Activated CD4-positive, alpha-beta T cell treated with anti-CD3 and anti-CD28 coated beads for 36 hours (primary cell): ENCODE measurements around the gene YARS2. TPM values are rescaled to one million over a fixed set of nuclear protein-coding genes. Genes with fewer than 3 reads are reported as not detected.
A peak's percentile ranks its signal among the peaks of the same experiment; 100 is the strongest.

Source experiments
- ATAC-seq: fragments of 200-7000 bp; cut with Tn5 transposase; one replicate; pipeline ENCODE4 v1.10.0; 2021; ENCODE audit warnings: mild to moderate bottlenecking, moderate library complexity
- CTCF ChIA-PET: fragments of 350-600 bp; sonication (Branson Sonifier 250); formaldehyde crosslinking; loops from one replicate; lab custom pipeline; 2021; ENCODE audit warnings: antibody characterized with exemption; lab: Charles Lee
- POLR2A ChIA-PET: fragments of 350-600 bp; sonication (Branson Sonifier 250); formaldehyde crosslinking; loops from one replicate; lab custom pipeline; 2021; ENCODE audit warnings: antibody characterized with exemption, inconsistent platforms; lab: Charles Lee
- DNase-seq: peaks from one replicate; pipeline ENCODE4 v3.0.0-alpha.2; 2020
- H3K27ac Mint-ChIP-seq: one replicate; pipeline ENCODE4 v1.8.0; 2021; ENCODE audit warnings: mixed read lengths
- H3K27me3 Mint-ChIP-seq: one replicate; pipeline ENCODE4 v1.8.0; 2021; ENCODE audit warnings: mixed read lengths
- H3K36me3 Mint-ChIP-seq: one replicate; pipeline ENCODE4 v1.8.0; 2021; ENCODE audit warnings: low read depth, mixed read lengths
- H3K4me1 Mint-ChIP-seq: one replicate; pipeline ENCODE4 v1.8.0; 2021; ENCODE audit warnings: mixed read lengths
- H3K4me3 Mint-ChIP-seq: one replicate; pipeline ENCODE4 v1.8.0; 2021; ENCODE audit warnings: mild to moderate bottlenecking, moderate library complexity, mixed read lengths
- H3K9me3 Mint-ChIP-seq: one replicate; pipeline ENCODE4 v1.8.0; 2021; ENCODE audit warnings: low read depth, mixed read lengths
- intact Hi-C, 2 experiments: fragments of 100-400 bp; cut with DNase I in 1 of 2; cut with micrococcal nuclease in 1 of 2; formaldehyde crosslinking; loops; one replicate each; pipeline versions ENCODE4 v1.14.2 to v1.15.1; 2022 to 2024; cut with DNase I, micrococcal nuclease
- total RNA-seq, 2 experiments: library from RNA; stranded (reverse); gene quantifications; one replicate each; pipeline ENCODE4 v1.2.3, GENCODE V29; 2021

YARS2 gene
- total RNA-seq, 2 experiments from 2014 or later, result 33.0 to 45.9 TPM

- ATAC-seq (no peak), DNase-seq (no peak)
- Mint-ChIP-seq H3K4me1 (no peaks in the 10 kb centered on the region), H3K36me3 (no peaks in the 10 kb centered on the region), H3K4me3 (no peak overlapping the region), H3K27ac (no peak overlapping the region), H3K27me3 (peaks cover 6% of the 10 kb centered on the region), H3K9me3 (no peaks in the 10 kb centered on the region)
- intact Hi-C loops, result no loop called here
- ChIA-PET CTCF (no interaction called here), POLR2A (no interaction called here)
Observed at GRCh38 chr12:32777159-32777558, 21.5 kb upstream of the YARS2 start.

- Mint-ChIP-seq H3K4me1 (no peaks in the 10 kb centered on the region), H3K27ac (no peak overlapping the region), H3K4me3 (no peak overlapping the region), H3K27me3 (peaks cover 8% of the 10 kb centered on the region), H3K36me3 (no peaks in the 10 kb centered on the region), H3K9me3 (no peaks in the 10 kb centered on the region)
- ATAC-seq (no peak), DNase-seq (no peak)
- intact Hi-C loops, result no loop called here
- ChIA-PET CTCF (no interaction called here), POLR2A (no interaction called here)
Observed at GRCh38 chr12:32776258-32776657, 20.6 kb upstream of the YARS2 start.

GRCh38 chr12:32773691-32774090 is 18.0 kb upstream of the YARS2 start:
- Mint-ChIP-seq H3K4me1 (no peaks in the 10 kb centered on the region), H3K27me3 (peaks cover 10% of the 10 kb centered on the region), H3K36me3 (no peaks in the 10 kb centered on the region), H3K27ac (no peak overlapping the region), H3K9me3 (no peaks in the 10 kb centered on the region), H3K4me3 (no peak overlapping the region)
- POLR2A ChIA-PET, result no interaction called here
- intact Hi-C loops, result no loop called here
- CTCF ChIA-PET, result interaction anchor here (2.6 kb wide), 1 partner anchor 18 kb away, joined by 10 read pairs; the partner anchor contains the start of gene YARS2
- DNase-seq, result no peak
- no peak for ATAC-seq

- CTCF ChIA-PET, result interaction anchor here (2.2 kb wide), 1 partner anchor 14 kb away, joined by 8 read pairs; the partner anchor contains the start of gene YARS2
- Mint-ChIP-seq H3K27me3 (peaks cover 18% of the 10 kb centered on the region), H3K9me3 (no peaks in the 10 kb centered on the region), H3K4me1 (no peaks in the 10 kb centered on the region), H3K27ac (no peak overlapping the region), H3K4me3 (no peak overlapping the region), H3K36me3 (no peaks in the 10 kb centered on the region)
- POLR2A ChIA-PET, result no interaction called here
- DNase-seq (no peak), ATAC-seq (no peak)
- intact Hi-C loops, result no loop called here
Observed at GRCh38 chr12:32770141-32770540, 14.4 kb upstream of the YARS2 start.

GRCh38 chr12:32768518-32768917 is 12.8 kb upstream of the YARS2 start:
- Mint-ChIP-seq H3K36me3 (no peaks in the 10 kb centered on the region), H3K4me3 (no peak overlapping the region), H3K27ac (no peak overlapping the region), H3K27me3 (peaks cover 16% of the 10 kb centered on the region), H3K9me3 (no peaks in the 10 kb centered on the region), H3K4me1 (no peaks in the 10 kb centered on the region)
- DNase-seq (no peak), ATAC-seq (no peak)
- intact Hi-C loops, result no loop called here
- ChIA-PET CTCF (interaction anchor here (2.2 kb wide), 1 partner anchor 12 kb away, joined by 8 read pairs; the partner anchor contains the start of gene YARS2), POLR2A (no interaction called here)

- H3K4me3 Mint-ChIP-seq, result no peak overlapping the region
- ATAC-seq (no peak), DNase-seq (no peak)
- intact Hi-C loops, result no loop called here
- H3K27ac Mint-ChIP-seq, result no peak overlapping the region
- ChIA-PET POLR2A (no interaction called here), CTCF (no interaction called here)
- no peaks in the 10 kb centered on the region for H3K36me3 Mint-ChIP-seq
- no peaks in the 10 kb centered on the region for H3K9me3 Mint-ChIP-seq
- H3K4me1 Mint-ChIP-seq, result no peaks in the 10 kb centered on the region
- peaks cover 14% of the 10 kb centered on the region for H3K27me3 Mint-ChIP-seq
Observed at GRCh38 chr12:32765906-32766305, 10.2 kb upstream of the YARS2 start.

GRCh38 chr12:32761716-32762115 is 6.0 kb upstream of the YARS2 start:
- Mint-ChIP-seq H3K9me3 (no peaks in the 10 kb centered on the region), H3K27ac (no peak overlapping the region), H3K4me3 (no peak overlapping the region), H3K27me3 (peaks cover 4% of the 10 kb centered on the region), H3K4me1 (no peaks in the 10 kb centered on the region), H3K36me3 (no peaks in the 10 kb centered on the region)
- no peak for DNase-seq
- intact Hi-C loops, result no loop called here
- ChIA-PET CTCF (interaction anchor here (1.1 to 1.3 kb wide), 2 partner anchors 31 to 363 kb away, joined by 4 to 5 read pairs; partner anchors contain the start of gene FGD4), POLR2A (no interaction called here)
- no peak for ATAC-seq

- Mint-ChIP-seq H3K36me3 (peaks cover 12% of the 10 kb centered on the region), H3K9me3 (no peaks in the 10 kb centered on the region), H3K27me3 (no peaks in the 10 kb centered on the region), H3K27ac (no peak overlapping the region), H3K4me1 (peaks cover 20% of the 10 kb centered on the region), H3K4me3 (no peak overlapping the region)
- ATAC-seq, result no peak
- no peak for DNase-seq
- CTCF ChIA-PET, result interaction anchor here (1.0 to 3.9 kb wide), 3 partner anchors 10 to 1264 kb away, joined by 3 to 56 read pairs (median 20); partner anchors contain the start of gene ALG10
- intact Hi-C loops, result loop anchor here (5.0 to 10.0 kb wide), 3 partner anchors 1012 to 1460 kb away; no protein-coding TSS in a partner anchor
- POLR2A ChIA-PET, result no interaction called here
Observed at GRCh38 chr12:32757157-32757556, 1.5 kb upstream of the YARS2 start.

- DNase-seq (no peak), ATAC-seq (no peak)
- Mint-ChIP-seq H3K4me1 (peaks cover 20% of the 10 kb centered on the region), H3K27me3 (no peaks in the 10 kb centered on the region), H3K36me3 (peaks cover 12% of the 10 kb centered on the region), H3K4me3 (peak overlapping the region; percentile 88), H3K27ac (peak overlapping the region; percentile 95), H3K9me3 (no peaks in the 10 kb centered on the region)
- ChIA-PET POLR2A (interaction anchor here (0.6 kb wide), 1 partner anchor 16 kb away, joined by 3 read pairs; no protein-coding TSS in a partner anchor), CTCF (interaction anchor here (0.9 to 3.9 kb wide), 16 partner anchors 10 to 1265 kb away, joined by 3 to 56 read pairs (median 4); partner anchors contain the start of gene ALG10)
- intact Hi-C loops, result loop anchor here (1.0 to 10.0 kb wide), 6 partner anchors 163 to 1462 kb away; no protein-coding TSS in a partner anchor
Observed at GRCh38 chr12:32756476-32757066, 874 bp upstream of the YARS2 start.

- H3K9me3 Mint-ChIP-seq, result no peaks in the 10 kb centered on the region
- peaks cover 23% of the 10 kb centered on the region for H3K36me3 Mint-ChIP-seq
- peak; percentile 59 for ATAC-seq
- peak overlapping the region; percentile 95 for H3K27ac Mint-ChIP-seq
- ChIA-PET CTCF (interaction anchor here (0.5 to 3.9 kb wide), 34 partner anchors 10 to 1285 kb away, joined by 3 to 56 read pairs (median 4); partner anchors contain the start of genes ALG10 and DNM1L), POLR2A (interaction anchor here (0.6 to 1.0 kb wide), 5 partner anchors 9 to 1267 kb away, joined by 3 to 7 read pairs (median 3); no protein-coding TSS in a partner anchor)
- H3K4me3 Mint-ChIP-seq, result peak overlapping the region; percentile 88
- H3K27me3 Mint-ChIP-seq, result no peaks in the 10 kb centered on the region
- intact Hi-C loops, result loop anchor here (1.0 to 10.0 kb wide), 7 partner anchors 76 to 1462 kb away; partner anchors contain the start of genes ALG10 (in 2 of the 2) and DNM1L (in 2 of the 2)
- peak; percentile 85 for DNase-seq
- peaks cover 20% of the 10 kb centered on the region for H3K4me1 Mint-ChIP-seq
Observed at GRCh38 chr12:32755051-32755653, 545 bp downstream of the YARS2 start.

- H3K9me3 Mint-ChIP-seq, result no peaks in the 10 kb centered on the region
- ATAC-seq (no peak), DNase-seq (no peak)
- H3K4me3 Mint-ChIP-seq, result peak overlapping the region; percentile 88
- POLR2A ChIA-PET, result interaction anchor here (0.6 to 0.7 kb wide), 2 partner anchors 9 to 952 kb away, joined by 3 to 6 read pairs; no protein-coding TSS in a partner anchor
- intact Hi-C loops, result loop anchor here (5.0 to 10.0 kb wide), 2 partner anchors 1009 to 1097 kb away; partner anchors contain the start of gene ETFBKMT (in 1 of the 2)
- H3K27me3 Mint-ChIP-seq, result no peaks in the 10 kb centered on the region
- CTCF ChIA-PET, result interaction anchor here (1.1 to 3.9 kb wide), 4 partner anchors 12 to 1267 kb away, joined by 3 to 56 read pairs (median 16); partner anchors contain the start of gene ALG10
- peak overlapping the region; percentile 95 for H3K27ac Mint-ChIP-seq
- peaks cover 20% of the 10 kb centered on the region for H3K4me1 Mint-ChIP-seq
- H3K36me3 Mint-ChIP-seq, result peaks cover 26% of the 10 kb centered on the region
Observed at GRCh38 chr12:32754111-32754510, 1.6 kb downstream of the YARS2 start.
